IMR-90 (cell line): ENCODE results near the gene PDE11A. TPM values are rescaled to one million over a fixed set of nuclear protein-coding genes. Genes with fewer than 3 reads are reported as not detected.

Source experiments
- ATAC-seq: fragments of 200-7000 bp; cut with Tn5 transposase; 2 replicates; pipeline ENCODE4 v1.9.1; 2020; ENCODE audit warnings: low read depth, mild to moderate bottlenecking, moderate library complexity
- BruUV-seq: library from RNA; stranded (reverse); fragments of 400-500 nt; replicated peaks from 2 replicates; lab custom pipeline; 2021; lab: Mats Ljungman, UMichigan
- CTCF ChIA-PET: fragments of 300-600 bp; formaldehyde crosslinking; extraction: SDS; loops from one replicate; lab custom pipeline; 2021; ENCODE audit warnings: antibody characterized with exemption; lab: Yijun Ruan, JAX
- POLR2A ChIA-PET: fragments of 300-600 bp; sonication (Branson Sonifier 250); formaldehyde crosslinking; loops from one replicate; lab custom pipeline; 2022; ENCODE audit warnings: antibody characterized with exemption; ENCODE audit not compliant: unreplicated experiment; lab: Charles Lee
- DNase-seq: peaks from one replicate; pipeline ENCODE4 v3.0.0; 2013
- H2AFZ ChIP-seq: replicated peaks from 2 replicates; pipeline ENCODE3; 2013; ENCODE audit warnings: low read length, mild to moderate bottlenecking; ENCODE audit not compliant: poor library complexity
- H2AK5ac ChIP-seq: 2 replicates; pipeline ENCODE4 v1.6.1; 2013; ENCODE audit warnings: low read depth, low read length, inconsistent platforms
- H2AK9ac ChIP-seq: replicated peaks from 2 replicates; pipeline ENCODE3; 2013; ENCODE audit warnings: mild to moderate bottlenecking, low read depth, low read length, moderate library complexity; ENCODE audit not compliant: poor library complexity
- H2BK120ac ChIP-seq: 2 replicates; pipeline ENCODE4 v1.6.1; 2013; ENCODE audit warnings: low read depth, low read length, inconsistent platforms
- H2BK15ac ChIP-seq: 3 replicates; pipeline ENCODE4 v1.6.1; 2013; ENCODE audit warnings: low read depth, low read length, inconsistent platforms
- H2BK20ac ChIP-seq: 2 replicates; pipeline ENCODE4 v1.6.1; 2013; ENCODE audit warnings: low read depth, mild to moderate bottlenecking, inconsistent platforms, low read length, moderate library complexity
- H2BK5ac ChIP-seq: 2 replicates; pipeline ENCODE4 v1.6.1; 2013; ENCODE audit warnings: mild to moderate bottlenecking, low read depth, low read length, inconsistent platforms; ENCODE audit not compliant: poor library complexity, severe bottlenecking
- H3K14ac ChIP-seq: replicated peaks from 2 replicates; pipeline ENCODE4 v1.6.1; 2013; ENCODE audit warnings: low read depth, low read length, inconsistent platforms
- H3K18ac ChIP-seq: 2 replicates; pipeline ENCODE4 v1.6.1; 2013; ENCODE audit warnings: low read depth, low read length, control low read depth
- H3K23ac ChIP-seq: 2 replicates; pipeline ENCODE4 v1.6.1; 2013; ENCODE audit warnings: low read depth, low read length, inconsistent platforms
- H3K27ac ChIP-seq: 2 replicates; pipeline ENCODE4 v1.5.1; 2013; ENCODE audit warnings: mild to moderate bottlenecking, control low read depth, low read length; ENCODE audit not compliant: insufficient read depth
- H3K27me3 ChIP-seq: 2 replicates; pipeline ENCODE4 v1.6.1; 2013; ENCODE audit warnings: low read length; ENCODE audit not compliant: control insufficient read depth, insufficient read depth
- H3K36me3 ChIP-seq: 2 replicates; pipeline ENCODE4 v1.6.1; 2013; ENCODE audit warnings: low read length, mixed read lengths; ENCODE audit not compliant: control insufficient read depth, insufficient read depth
- H3K4ac ChIP-seq: 2 replicates; pipeline ENCODE4 v1.6.1; 2013; ENCODE audit warnings: low read depth, low read length, inconsistent platforms
- H3K4me1 ChIP-seq: 2 replicates; pipeline ENCODE4 v1.6.1; 2013; ENCODE audit warnings: low read length, mixed read lengths; ENCODE audit not compliant: control insufficient read depth, insufficient read depth
- H3K4me2 ChIP-seq: 2 replicates; pipeline ENCODE4 v1.6.1; 2013; ENCODE audit warnings: low read depth, mild to moderate bottlenecking, control low read depth, low read length, moderate library complexity
- H3K4me3 ChIP-seq: 2 replicates; pipeline ENCODE4 v1.5.1; 2013; ENCODE audit warnings: low read depth, mild to moderate bottlenecking, control low read depth, low read length, moderate library complexity; ENCODE audit not compliant: insufficient read depth
- H3K56ac ChIP-seq: 2 replicates; pipeline ENCODE4 v1.6.1; 2013; ENCODE audit warnings: low read length, inconsistent platforms; ENCODE audit not compliant: insufficient read depth; ENCODE audit errors: extremely low read depth
- H3K79me1 ChIP-seq, 2 experiments: 2 replicates each; pipeline ENCODE4 v1.6.1; 2013; ENCODE audit warnings: low read length in 2 of 2, inconsistent platforms in 1 of 2, low read depth in 1 of 2
- H3K9ac ChIP-seq: 2 replicates; pipeline ENCODE4 v1.6.1; 2013; ENCODE audit warnings: low read depth, low read length, control low read depth
- H3K9me1 ChIP-seq: 2 replicates; pipeline ENCODE4 v1.6.1; 2013; ENCODE audit warnings: low read length, inconsistent platforms; ENCODE audit not compliant: insufficient read depth
- H3K9me3 ChIP-seq: 2 replicates; pipeline ENCODE4 v1.6.1; 2013; ENCODE audit warnings: low read length; ENCODE audit not compliant: control insufficient read depth, insufficient read depth
- H4K20me1 ChIP-seq: 2 replicates; pipeline ENCODE4 v1.6.1; 2013; ENCODE audit warnings: low read length, inconsistent platforms; ENCODE audit not compliant: insufficient read depth
- H4K5ac ChIP-seq: 2 replicates; pipeline ENCODE4 v1.6.1; 2013; ENCODE audit warnings: mild to moderate bottlenecking, low read depth, low read length, control low read depth
- H4K8ac ChIP-seq, 2 experiments: 2 replicates each; pipeline ENCODE4 v1.6.1; 2013; ENCODE audit warnings: low read depth in 2 of 2, low read length in 2 of 2, control low read depth in 1 of 2, inconsistent platforms in 1 of 2
- H4K91ac ChIP-seq: 2 replicates; pipeline ENCODE4 v1.6.1; 2013; ENCODE audit warnings: low read depth, low read length, inconsistent platforms; ENCODE audit not compliant: insufficient read depth
- BHLHE40 ChIP-seq: fragments of 150-350 bp; IDR thresholded peaks from 2 replicates; pipeline ENCODE4 v1.6.1; 2016; ENCODE audit warnings: mild to moderate bottlenecking, low read depth, low read length
- CEBPB ChIP-seq: IDR thresholded peaks from 2 replicates; pipeline ENCODE4 v1.6.1; 2012; ENCODE audit warnings: low read depth, low read length, improper control_type of control experiment
- CHD1 ChIP-seq: IDR thresholded peaks from 2 replicates; pipeline ENCODE4 v1.6.1; 2012; ENCODE audit warnings: low read depth, low read length, improper control_type of control experiment
- CTCF ChIP-seq: conservative IDR thresholded peaks from 2 replicates; pipeline ENCODE4 v1.5.1; 2012; ENCODE audit warnings: mild to moderate bottlenecking, low read depth, low read length, improper control_type of control experiment
- ELK1 ChIP-seq: fragments of 150-350 bp; IDR thresholded peaks from 2 replicates; pipeline ENCODE4 v1.6.1; 2016; ENCODE audit warnings: low read depth, mild to moderate bottlenecking, low read length, moderate library complexity, borderline replicate concordance
- FOS ChIP-seq: fragments of 150-350 bp; IDR thresholded peaks from 2 replicates; pipeline ENCODE4 v1.6.1; 2016; ENCODE audit warnings: low read depth, low read length
- MAFK ChIP-seq: IDR thresholded peaks from 2 replicates; pipeline ENCODE4 v1.6.1; 2012; ENCODE audit warnings: low read depth, low read length, improper control_type of control experiment
- MAZ ChIP-seq: IDR thresholded peaks from 2 replicates; pipeline ENCODE4 v1.6.1; 2012; ENCODE audit warnings: low read depth, mild to moderate bottlenecking, low read length, improper control_type of control experiment, moderate library complexity, borderline replicate concordance
- MXI1 ChIP-seq: IDR thresholded peaks from 2 replicates; pipeline ENCODE4 v1.6.1; 2012; ENCODE audit warnings: low read depth, mild to moderate bottlenecking, low read length, moderate library complexity, borderline replicate concordance
- NFE2L2 ChIP-seq: fragments of 150-350 bp; IDR thresholded peaks from 2 replicates; pipeline ENCODE4 v1.6.1; 2016; ENCODE audit warnings: low read depth, mild to moderate bottlenecking, low read length
- POLR2A ChIP-seq: IDR thresholded peaks from 2 replicates; pipeline ENCODE4 v1.6.1; 2012; ENCODE audit warnings: mild to moderate bottlenecking, low read depth, low read length
- RAD21 ChIP-seq: IDR thresholded peaks from 2 replicates; pipeline ENCODE4 v1.6.1; 2012; ENCODE audit warnings: low read length, improper control_type of control experiment
- RCOR1 ChIP-seq: IDR thresholded peaks from 2 replicates; pipeline ENCODE4 v1.6.1; 2012; ENCODE audit warnings: mild to moderate bottlenecking, low read length, improper control_type of control experiment; ENCODE audit not compliant: insufficient replicate concordance
- RFX5 ChIP-seq: IDR thresholded peaks from 2 replicates; pipeline ENCODE4 v1.8.0; 2012; ENCODE audit warnings: low read depth, mild to moderate bottlenecking, low read length, moderate library complexity
- SMC3 ChIP-seq: fragments of 150-350 bp; IDR thresholded peaks from 2 replicates; pipeline ENCODE4 v1.6.1; 2016; ENCODE audit warnings: low read depth, mild to moderate bottlenecking, antibody characterized with exemption, low read length, moderate library complexity
- USF2 ChIP-seq: fragments of 150-350 bp; IDR thresholded peaks from 2 replicates; pipeline ENCODE4 v1.6.1; 2017; ENCODE audit warnings: mild to moderate bottlenecking, antibody characterized with exemption, low read length, low read depth
- WGBS, 2 experiments: methylation state at CpG; one replicate each; pipeline versions ENCODE4 v1.1.5 to v1.1.7; 2013; ENCODE audit warnings: missing lambda C conversion rate in 2 of 2; ENCODE audit not compliant: insufficient read length in 1 of 2; ENCODE audit errors: extremely low coverage in 2 of 2; 5-methylcytosine and 5-hydroxymethylcytosine counted together
- dilution Hi-C: fragments of 300-500 bp; cut with HindIII; formaldehyde crosslinking; loops from one replicate; pipeline ENCODE4 v1.14.3; 2018; ENCODE audit warnings: low sequenced_read_pairs; ENCODE audit not compliant: unreplicated experiment
- in situ Hi-C: fragments of 300-500 bp; cut with MboI; formaldehyde crosslinking; loops from 3 replicates; pipeline ENCODE4 v1.14.3; 2019; ENCODE audit warnings: low sequenced_read_pairs, inconsistent platforms, mixed read lengths
- intact Hi-C: fragments of 100-400 bp; cut with micrococcal nuclease; formaldehyde crosslinking; loops from 2 replicates; pipeline ENCODE4 v1.10.0; 2022
- polyA plus RNA-seq, 3 experiments: library from polyadenylated mRNA; depleted of rRNA; stranded (reverse); fragments of >200 nt; gene quantifications; 2 replicates each; pipeline ENCODE4 v1.2.3, GENCODE V29; 2012; ENCODE audit warnings: low replicate concordance in 1 of 3
- total RNA-seq: library from RNA; depleted of rRNA; stranded (reverse); fragments of >200 nt; gene quantifications from 2 replicates; pipeline ENCODE4 v1.2.3, GENCODE V29; 2012

PDE11A gene
- total and polyA plus RNA-seq, 2 of the 4 experiments (the other 2 are of a cell fraction) = 0.21 to 0.72 TPM

- no peak overlapping the region for H2AK9ac ChIP-seq
- H2BK15ac ChIP-seq = no peak overlapping the region
- no peak overlapping the region for H2BK20ac ChIP-seq
- H4K20me1 ChIP-seq = no peaks in the 10 kb centered on the region
- ChIA-PET CTCF (interaction anchor here (1.0 kb wide), 2 partner anchors 11 to 16 kb away, joined by 3 read pairs; no protein-coding TSS in a partner anchor), POLR2A (no interaction called here)
- H3K4ac ChIP-seq = no peak overlapping the region
- no CpG with 5 or more reads among the region's 3 CpGs for WGBS, 2 experiments
- intact Hi-C loops (no loop called here), in situ Hi-C loops (no loop called here), dilution Hi-C loops (no loop called here)
- H2BK5ac ChIP-seq = no peak overlapping the region
- BruUV-seq = no TSS peak
- ATAC-seq (no peak), DNase-seq (no peak)
- no peaks in the 10 kb centered on the region for H3K79me1 ChIP-seq
- H3K36me3 ChIP-seq = no peaks in the 10 kb centered on the region
- no peak overlapping the region for H3K9ac ChIP-seq
- no peak overlapping the region for H3K4me2 ChIP-seq
- H3K14ac ChIP-seq = no peak overlapping the region
- no peak overlapping the region for H2BK120ac ChIP-seq
- no peaks in the 10 kb centered on the region for H3K9me1 ChIP-seq
- H3K4me3 ChIP-seq = no peak overlapping the region
- no peaks in the 10 kb centered on the region; the same call in 1 of the 2 replicates for H3K27me3 ChIP-seq
- no peak overlapping the region for H4K91ac ChIP-seq
- H3K18ac ChIP-seq = no peak overlapping the region
- no peak overlapping the region for H3K56ac ChIP-seq
- no peak overlapping the region for H2AK5ac ChIP-seq
- TF ChIP-seq MAZ (no peak), RFX5 (no peak), POLR2A (no peak), RAD21 (no peak), CHD1 (no peak), CTCF (no peak), MAFK (no peak), USF2 (no peak), NFE2L2 (no peak), RCOR1 (no peak), ELK1 (no peak), FOS (no peak), SMC3 (no peak), BHLHE40 (no peak), MXI1 (no peak), CEBPB (no peak)
- no peak overlapping the region for H4K5ac ChIP-seq
- no peak overlapping the region for H2AFZ ChIP-seq
- H3K4me1 ChIP-seq = no peaks in the 10 kb centered on the region
- H3K23ac ChIP-seq = no peak overlapping the region
- no peak overlapping the region for H3K27ac ChIP-seq
- H4K8ac ChIP-seq = no peak overlapping the region
- no peaks in the 10 kb centered on the region for H3K9me3 ChIP-seq
Measured at GRCh38 chr2:177588671-177589070, 483.9 kb downstream of the PDE11A start.
